GM12873 (cell line): ENCODE data around the gene DNAJA3.

Experiments
- CTCF ChIP-seq: IDR thresholded peaks from 2 replicates; pipeline ENCODE4 v1.5.1; 2012; ENCODE audit warnings: low read depth, mild to moderate bottlenecking, moderate library complexity, low read length, control low read depth; ENCODE audit not compliant: insufficient read depth; ENCODE audit errors: missing control alignments

DNAJA3 gene

GRCh38 chr16:4401094-4401501, 24.6 kb upstream of the DNAJA3 start:
- no peak for TF ChIP-seq CTCF

- no peak for TF ChIP-seq CTCF
Observed at GRCh38 chr16:4401510-4401909, 24.2 kb upstream of the DNAJA3 start.

- TF ChIP-seq CTCF: peak; percentile 77
Observed at GRCh38 chr16:4402439-4403132, 23.1 kb upstream of the DNAJA3 start.

GRCh38 chr16:4403133-4403949, 22.3 kb upstream of the DNAJA3 start:
- TF ChIP-seq CTCF: no peak

GRCh38 chr16:4404247-4404966, 21.3 kb upstream of the DNAJA3 start:
- TF ChIP-seq CTCF: peak; percentile 72

- TF ChIP-seq CTCF: no peak
Observed at GRCh38 chr16:4404967-4405696, 20.5 kb upstream of the DNAJA3 start.
